GM19240 (cell line): ENCODE results near the gene SLC22A1.
"Not testable (repeated sequence)": the region's sequence is repeated elsewhere in the genome, so short reads cannot be mapped to it uniquely, and the experiment has no call there.

ENCODE experiments used
- DNase-seq: peaks from one replicate; pipeline ENCODE4 v3.0.0; 2011; ENCODE audit warnings: low spot score; ENCODE audit not compliant: insufficient read length

The SLC22A1 gene

GRCh38 chr6:160137130-160137988 lies 15.7 kb downstream of the SLC22A1 start:
- DNase-seq = no peak

GRCh38 chr6:160137989-160138835 lies 16.6 kb downstream of the SLC22A1 start:
- DNase-seq = no peak

GRCh38 chr6:160138839-160139419 lies 17.3 kb downstream of the SLC22A1 start:
- no peak for DNase-seq

GRCh38 chr6:160139420-160139851 lies 17.8 kb downstream of the SLC22A1 start:
- DNase-seq = no peak

GRCh38 chr6:160140493-160140892 lies 18.9 kb downstream of the SLC22A1 start:
- DNase-seq = not testable (repeated sequence)

- no peak for DNase-seq
These were observed 19.5 kb downstream of the SLC22A1 start for GRCh38 chr6:160141001-160141726.

GRCh38 chr6:160142115-160142715 lies 20.6 kb downstream of the SLC22A1 start:
- DNase-seq = no peak

- no peak for DNase-seq
These were observed 25.0 kb downstream of the SLC22A1 start for GRCh38 chr6:160146454-160147145.

GRCh38 chr6:160147146-160147536 lies 25.5 kb downstream of the SLC22A1 start:
- DNase-seq = no peak

GRCh38 chr6:160154471-160154870 lies 32.9 kb downstream of the SLC22A1 start:
- DNase-seq = no peak

GRCh38 chr6:160156842-160157241 lies 35.2 kb downstream of the SLC22A1 start:
- no peak for DNase-seq

GRCh38 chr6:160160450-160160849 lies 38.8 kb downstream of the SLC22A1 start:
- DNase-seq = no peak

- DNase-seq = no peak
These were observed 39.5 kb downstream of the SLC22A1 start for GRCh38 chr6:160160929-160161646.

- DNase-seq = no peak
These were observed 40.0 kb downstream of the SLC22A1 start for GRCh38 chr6:160161647-160161986.

- DNase-seq = no peak
These were observed 40.5 kb downstream of the SLC22A1 start for GRCh38 chr6:160162030-160162566.

- no peak for DNase-seq
These were observed 41.8 kb downstream of the SLC22A1 start for GRCh38 chr6:160163425-160163824.

GRCh38 chr6:160163912-160164311 lies 42.3 kb downstream of the SLC22A1 start:
- DNase-seq = no peak

- DNase-seq = not testable (repeated sequence)
These were observed 44.3 kb downstream of the SLC22A1 start for GRCh38 chr6:160165928-160166327.

- DNase-seq = no peak
These were observed 46.2 kb downstream of the SLC22A1 start for GRCh38 chr6:160167604-160168399.
